ENCODE measurements around the gene RASA2.

RASA2 gene

GRCh38 chr3:141650783-141651182 is 164.0 kb downstream of the RASA2 start:
- DNase-seq = no peak

- DNase-seq = no peak
Measured at GRCh38 chr3:141651409-141651808, 164.6 kb downstream of the RASA2 start.

GRCh38 chr3:141652349-141652748 is 165.5 kb downstream of the RASA2 start:
- no peak for DNase-seq

- no peak for DNase-seq
Measured at GRCh38 chr3:141653847-141654246, 167.0 kb downstream of the RASA2 start.

- no peak for DNase-seq
Measured at GRCh38 chr3:141655801-141656200, 169.0 kb downstream of the RASA2 start.

- DNase-seq = no peak
Measured at GRCh38 chr3:141656771-141657170, 169.9 kb downstream of the RASA2 start.

- no peak for DNase-seq
Measured at GRCh38 chr3:141657516-141657915, 170.7 kb downstream of the RASA2 start.

- peak; percentile 45 for DNase-seq
Measured at GRCh38 chr3:141659821-141660613, 173.2 kb downstream of the RASA2 start.

GRCh38 chr3:141660614-141660947 is 173.8 kb downstream of the RASA2 start:
- DNase-seq = no peak

- no peak for DNase-seq
Measured at GRCh38 chr3:141661229-141662196, 174.7 kb downstream of the RASA2 start.

- DNase-seq = no peak
Measured at GRCh38 chr3:141663993-141664392, 177.2 kb downstream of the RASA2 start.
